Tibial nerve (tissue), 4 donors: ENCODE results near the gene CLEC19A.

Experiments
- EP300 ChIP-seq, 2 donors: sonication (generic); formaldehyde crosslinking; IDR thresholded peaks; one replicate each; pipeline ENCODE4 v1.6.1; 2017; ENCODE audit warnings: antibody characterized with exemption in 2 of 2, mild to moderate bottlenecking in 1 of 2
- POLR2A ChIP-seq, 2 donors: fragments of 450-650 bp; IDR thresholded peaks; one replicate each; pipeline ENCODE4 v1.6.1; 2017; ENCODE audit warnings: antibody characterized with exemption in 2 of 2, mild to moderate bottlenecking in 2 of 2, moderate library complexity in 2 of 2
- TF ChIP-seq, protein P1 (sequence below), 5 experiments: fragments of 200-600 bp in 3 of 5; fragments of 450-650 bp in 2 of 5; sonication (generic) in 3 of 5; IDR thresholded peaks; one replicate each; pipeline ENCODE4 v1.5.1; 2016 to 2019; ENCODE audit warnings: antibody characterized with exemption in 5 of 5, mild to moderate bottlenecking in 3 of 5, moderate library complexity in 2 of 5

DNA sequence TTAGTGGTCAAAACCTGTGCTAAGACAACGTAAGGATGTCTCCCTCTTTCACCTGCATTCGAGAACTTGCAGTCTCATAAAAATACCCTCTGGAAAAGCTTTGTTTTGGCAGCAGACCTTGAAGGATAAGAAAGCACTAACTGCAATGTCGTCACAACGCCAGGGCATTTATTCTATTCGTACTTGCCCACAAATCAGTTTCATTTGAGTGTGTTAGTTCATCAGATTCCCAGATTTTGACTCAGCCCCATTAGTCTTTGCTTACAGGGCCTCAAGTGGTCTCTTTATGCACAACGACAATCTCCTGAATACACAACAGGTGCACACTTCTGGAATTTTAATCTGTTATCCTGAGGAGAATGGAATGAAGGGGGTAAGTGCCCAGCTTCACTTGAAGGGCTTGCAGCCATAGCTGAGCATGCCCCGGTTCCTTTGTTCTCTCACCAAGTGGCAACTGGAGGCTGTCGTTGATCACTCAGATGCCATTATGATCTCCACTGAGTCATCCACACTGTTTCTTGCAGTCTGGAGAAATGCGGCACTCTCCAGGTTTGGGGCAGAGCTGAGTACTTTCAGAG, 58.8 kb downstream of the CLEC19A start:
- no peak for TF ChIP-seq POLR2A (IDR thresholded peaks at IDR 0.05)
- TF ChIP-seq, protein P1, sequence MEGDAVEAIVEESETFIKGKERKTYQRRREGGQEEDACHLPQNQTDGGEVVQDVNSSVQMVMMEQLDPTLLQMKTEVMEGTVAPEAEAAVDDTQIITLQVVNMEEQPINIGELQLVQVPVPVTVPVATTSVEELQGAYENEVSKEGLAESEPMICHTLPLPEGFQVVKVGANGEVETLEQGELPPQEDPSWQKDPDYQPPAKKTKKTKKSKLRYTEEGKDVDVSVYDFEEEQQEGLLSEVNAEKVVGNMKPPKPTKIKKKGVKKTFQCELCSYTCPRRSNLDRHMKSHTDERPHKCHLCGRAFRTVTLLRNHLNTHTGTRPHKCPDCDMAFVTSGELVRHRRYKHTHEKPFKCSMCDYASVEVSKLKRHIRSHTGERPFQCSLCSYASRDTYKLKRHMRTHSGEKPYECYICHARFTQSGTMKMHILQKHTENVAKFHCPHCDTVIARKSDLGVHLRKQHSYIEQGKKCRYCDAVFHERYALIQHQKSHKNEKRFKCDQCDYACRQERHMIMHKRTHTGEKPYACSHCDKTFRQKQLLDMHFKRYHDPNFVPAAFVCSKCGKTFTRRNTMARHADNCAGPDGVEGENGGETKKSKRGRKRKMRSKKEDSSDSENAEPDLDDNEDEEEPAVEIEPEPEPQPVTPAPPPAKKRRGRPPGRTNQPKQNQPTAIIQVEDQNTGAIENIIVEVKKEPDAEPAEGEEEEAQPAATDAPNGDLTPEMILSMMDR (IDR thresholded peaks at IDR 0.05): no peak
- no peak for TF ChIP-seq EP300 (IDR thresholded peaks at IDR 0.05)
